Measurements from ENCODE around the gene HCAR1.
"Not testable (repeated sequence)": the region's sequence is repeated elsewhere in the genome, so short reads cannot be mapped to it uniquely, and the experiment has no call there.

Gene HCAR1

GRCh38 chr12:122721057-122721545, 9.5 kb downstream of the HCAR1 start:
- no peak for DNase-seq (ENCODE audit: low read depth in 2 of 2)

GRCh38 chr12:122716658-122717057, 14.0 kb downstream of the HCAR1 start, which contains the start of gene HCAR3:
TSS of gene HCAR3 (minus strand) at chr12:122716811. CDS start at chr12:122716737, 74 bp downstream.
- not testable (repeated sequence) for DNase-seq (ENCODE audit: low read depth in 2 of 2)

GRCh38 chr12:122715211-122715610, 15.4 kb downstream of the HCAR1 start:
- not testable (repeated sequence) for DNase-seq (ENCODE audit: low read depth in 2 of 2)

GRCh38 chr12:122713491-122714188, 17.0 kb downstream of the HCAR1 start:
- DNase-seq (ENCODE audit: low read depth in 2 of 2) = not testable (repeated sequence)

- DNase-seq (ENCODE audit: low read depth in 2 of 2) = not testable (repeated sequence)
These were observed 19.4 kb downstream of the HCAR1 start for GRCh38 chr12:122711266-122711665.

GRCh38 chr12:122710341-122710740, 20.3 kb downstream of the HCAR1 start:
- DNase-seq (ENCODE audit: low read depth in 2 of 2) = not testable (repeated sequence)

- DNase-seq (ENCODE audit: low read depth in 2 of 2) = not testable (repeated sequence)
These were observed 21.4 kb downstream of the HCAR1 start for GRCh38 chr12:122709287-122709686.

- not testable (repeated sequence) for DNase-seq (ENCODE audit: low read depth in 2 of 2)
These were observed 26.8 kb downstream of the HCAR1 start for GRCh38 chr12:122703841-122704240.

GRCh38 chr12:122702890-122703611, 27.6 kb downstream of the HCAR1 start, which contains the start of gene HCAR2:
TSS of gene HCAR2 (minus strand) at chr12:122703357. CDS start at chr12:122703283, 74 bp downstream.
- not testable (repeated sequence) for DNase-seq (ENCODE audit: low read depth in 2 of 2)

GRCh38 chr12:122701481-122701880, 29.2 kb downstream of the HCAR1 start:
- not testable (repeated sequence) for DNase-seq (ENCODE audit: low read depth in 2 of 2)

- not testable (repeated sequence) for DNase-seq (ENCODE audit: low read depth in 2 of 2)
These were observed 30.5 kb downstream of the HCAR1 start for GRCh38 chr12:122700038-122700710.

GRCh38 chr12:122696922-122697321, 33.7 kb downstream of the HCAR1 start:
- not testable (repeated sequence) for DNase-seq (ENCODE audit: low read depth in 2 of 2)

- no peak for DNase-seq (ENCODE audit: low read depth in 2 of 2)
These were observed 39.1 kb downstream of the HCAR1 start for GRCh38 chr12:122691566-122691965.

GRCh38 chr12:122688291-122688690, 42.4 kb downstream of the HCAR1 start:
- no peak for DNase-seq (ENCODE audit: low read depth in 2 of 2)

- no peak for DNase-seq (ENCODE audit: low read depth in 2 of 2)
These were observed 43.6 kb downstream of the HCAR1 start for GRCh38 chr12:122687086-122687485.

GRCh38 chr12:122686538-122686937, 44.1 kb downstream of the HCAR1 start:
- no peak for DNase-seq (ENCODE audit: low read depth in 2 of 2)

- DNase-seq (ENCODE audit: low read depth in 2 of 2) = no peak
These were observed 46.3 kb downstream of the HCAR1 start for GRCh38 chr12:122684297-122684813.

- no peak for DNase-seq (ENCODE audit: low read depth in 2 of 2)
These were observed 48.8 kb downstream of the HCAR1 start for GRCh38 chr12:122681814-122682213.

- DNase-seq (ENCODE audit: low read depth in 2 of 2) = not testable (repeated sequence)
These were observed 49.7 kb downstream of the HCAR1 start for GRCh38 chr12:122680989-122681388.

GRCh38 chr12:122676781-122677180, 53.9 kb downstream of the HCAR1 start:
- DNase-seq (ENCODE audit: low read depth in 2 of 2) = not testable (repeated sequence)

All from activated CD4-positive, alpha-beta T cell treated with anti-CD3 and anti-CD28 coated beads for 24 hours (primary cell).